ENCODE results near the gene DTD2. TPM values are rescaled to one million over a fixed set of nuclear protein-coding genes. Genes with fewer than 3 reads are reported as not detected.

The DTD2 gene
- total and polyA plus RNA-seq, 9 of the 15 experiments (the other 6 are each of a cell fraction or from before 2014, with no cell fraction given), result 3.8 to 24.1 (median 15.2) TPM

GRCh38 chr14:31419967-31420318, 37.4 kb downstream of the DTD2 start (continued):
- TF ChIP-seq AFF4 (CRISPR knock-in tag; IDR thresholded peaks at IDR 0.05) (no peak), PML (IDR thresholded peaks at IDR 0.05; ENCODE audit: low read length) (no peak), ZNF24 (IDR thresholded peaks at IDR 0.05) (no peak), ZBTB12 (CRISPR knock-in tag; IDR thresholded peaks at IDR 0.05) (no peak), NCOA1 (IDR thresholded peaks at IDR 0.05; ENCODE audit: low read depth) (no peak), STAT5B (CRISPR knock-in tag; IDR thresholded peaks at IDR 0.05) (no peak), SP1 (CRISPR knock-in tag; IDR thresholded peaks at IDR 0.05) (no peak), NR2F6 (CRISPR knock-in tag; IDR thresholded peaks at IDR 0.05) (no peak), HES1 (IDR thresholded peaks at IDR 0.05; ENCODE audit: low read depth) (no peak), ZC3H11A (IDR thresholded peaks at IDR 0.05; ENCODE audit: low read depth, low read length) (no peak), SMAD1 (IDR thresholded peaks at IDR 0.05; ENCODE audit: low read depth, low read length, partially characterized antibody) (no peak), ZNF175 (CRISPR knock-in tag; IDR thresholded peaks at IDR 0.05; ENCODE audit: low read depth) (no peak), PATZ1 (CRISPR knock-in tag; IDR thresholded peaks at IDR 0.05; ENCODE audit: borderline replicate concordance) (no peak)
- TF ChIP-seq, protein P1, sequence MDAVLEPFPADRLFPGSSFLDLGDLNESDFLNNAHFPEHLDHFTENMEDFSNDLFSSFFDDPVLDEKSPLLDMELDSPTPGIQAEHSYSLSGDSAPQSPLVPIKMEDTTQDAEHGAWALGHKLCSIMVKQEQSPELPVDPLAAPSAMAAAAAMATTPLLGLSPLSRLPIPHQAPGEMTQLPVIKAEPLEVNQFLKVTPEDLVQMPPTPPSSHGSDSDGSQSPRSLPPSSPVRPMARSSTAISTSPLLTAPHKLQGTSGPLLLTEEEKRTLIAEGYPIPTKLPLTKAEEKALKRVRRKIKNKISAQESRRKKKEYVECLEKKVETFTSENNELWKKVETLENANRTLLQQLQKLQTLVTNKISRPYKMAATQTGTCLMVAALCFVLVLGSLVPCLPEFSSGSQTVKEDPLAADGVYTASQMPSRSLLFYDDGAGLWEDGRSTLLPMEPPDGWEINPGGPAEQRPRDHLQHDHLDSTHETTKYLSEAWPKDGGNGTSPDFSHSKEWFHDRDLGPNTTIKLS (IDR thresholded peaks at IDR 0.05; ENCODE audit: borderline replicate concordance, low read depth), result no peak
